SK-N-SH (cell line): ENCODE results near the gene USP47. TPM values are rescaled to one million over a fixed set of nuclear protein-coding genes. Genes with fewer than 3 reads are reported as not detected.

ENCODE experiments used
- CTCF ChIA-PET: fragments of 300-600, 350-600 bp; formaldehyde crosslinking; extraction: SDS; loops from one replicate; lab custom pipeline; 2021; lab: Yijun Ruan, JAX
- POLR2A ChIA-PET: fragments of 350-600 bp; sonication (Branson Sonifier 250); formaldehyde crosslinking; extraction: SDS; loops from one replicate; lab custom pipeline; 2020; ENCODE audit warnings: antibody characterized with exemption, inconsistent platforms; lab: Yijun Ruan, JAX
- DNase-seq: peaks from one replicate; pipeline ENCODE4 v3.0.0; 2012
- H2AFZ ChIP-seq: fragments of 200-600 bp; sonication (generic); 2 replicates; pipeline ENCODE4 v1.8.1; 2016; ENCODE audit warnings: antibody characterized with exemption, mild to moderate bottlenecking, low read depth
- H3F3A ChIP-seq: fragments of 200-600 bp; sonication (generic); replicated peaks from 2 replicates; pipeline ENCODE3; 2016; ENCODE audit warnings: antibody characterized with exemption, mild to moderate bottlenecking; ENCODE audit not compliant: insufficient read depth
- H3K27ac ChIP-seq, 2 experiments: fragments of 200-500 bp in 1 of 2; fragments of 200-600 bp in 1 of 2; sonication (Bioruptor generic) in 1 of 2; sonication (generic), shearing (Covaris generic) in 1 of 2; 2 replicates each; pipeline versions ENCODE4 v1.5.1 to v1.6.1; 2014 to 2016; ENCODE audit warnings: low read depth in 2 of 2, inconsistent platforms in 1 of 2, low read length in 1 of 2, mild to moderate bottlenecking in 1 of 2, mixed read lengths in 1 of 2
- H3K27me3 ChIP-seq: fragments of 200-600 bp; sonication (generic), shearing (Covaris generic); 2 replicates; pipeline ENCODE4 v1.6.1; 2016; ENCODE audit warnings: mixed run types; ENCODE audit not compliant: insufficient read depth
- H3K36me3 ChIP-seq, 2 experiments: fragments of 200-500 bp in 1 of 2; fragments of 200-600 bp in 1 of 2; sonication (Bioruptor generic) in 1 of 2; sonication (generic) in 1 of 2; replicated peaks in 1 of 2; 2 replicates each; pipeline versions ENCODE3 to v1.5.1; 2014 to 2016; ENCODE audit warnings: low read length in 1 of 2, mild to moderate bottlenecking in 1 of 2; ENCODE audit not compliant: insufficient read depth in 2 of 2, control insufficient read depth in 1 of 2
- H3K4me1 ChIP-seq, 2 experiments: fragments of 200-500 bp in 1 of 2; fragments of 200-600 bp in 1 of 2; sonication (Bioruptor generic) in 1 of 2; sonication (generic), shearing (Covaris generic) in 1 of 2; 2 replicates each; pipeline versions ENCODE4 v1.5.1 to v1.6.1; 2014 to 2016; ENCODE audit warnings: low read depth in 1 of 2, low read length in 1 of 2, mixed run types in 1 of 2; ENCODE audit not compliant: insufficient read depth in 2 of 2, control insufficient read depth in 1 of 2
- H3K4me2 ChIP-seq: fragments of 200-600 bp; sonication (generic), shearing (Covaris generic); 2 replicates; pipeline ENCODE4 v1.6.1; 2017; ENCODE audit warnings: mixed run types
- H3K4me3 ChIP-seq, 2 experiments: fragments of 200-500 bp in 1 of 2; fragments of 200-600 bp in 1 of 2; sonication (Bioruptor generic) in 1 of 2; sonication (generic), shearing (Covaris generic) in 1 of 2; 2 replicates each; pipeline versions ENCODE4 v1.5.1 to v1.8.1; 2014 to 2016; ENCODE audit warnings: low read depth in 2 of 2, inconsistent platforms in 1 of 2, low read length in 1 of 2, mild to moderate bottlenecking in 1 of 2, mixed read lengths in 1 of 2, moderate library complexity in 1 of 2
- H3K79me2 ChIP-seq: fragments of 200-600 bp; sonication (generic); 2 replicates; pipeline ENCODE4 v1.8.1; 2017; ENCODE audit warnings: mild to moderate bottlenecking; ENCODE audit not compliant: insufficient read depth
- H3K9ac ChIP-seq: fragments of 200-600 bp; sonication (generic); 2 replicates; pipeline ENCODE4 v1.6.1; 2017; ENCODE audit warnings: mixed run types
- H3K9me2 ChIP-seq: fragments of 200-600 bp; sonication (generic); 2 replicates; pipeline ENCODE4 v1.6.1; 2017; ENCODE audit warnings: mixed run types
- H3K9me3 ChIP-seq: fragments of 200-600 bp; sonication (generic); 2 replicates; pipeline ENCODE4 v1.6.1; 2017; ENCODE audit warnings: mixed run types, mild to moderate bottlenecking, moderate library complexity
- H4K20me1 ChIP-seq: fragments of 200-600 bp; sonication (generic); 2 replicates; pipeline ENCODE4 v1.6.1; 2017; ENCODE audit warnings: mild to moderate bottlenecking, mixed run types; ENCODE audit not compliant: insufficient read depth
- CHD2 ChIP-seq: fragments of 150-350 bp; IDR thresholded peaks from 2 replicates; pipeline ENCODE4 v1.6.1; 2018; ENCODE audit warnings: low read length; ENCODE audit not compliant: partially characterized antibody
- ELF1 ChIP-seq: IDR thresholded peaks from 2 replicates; pipeline ENCODE4 v1.4.0; 2012
- EP300 ChIP-seq, 2 experiments: IDR thresholded peaks; 2 replicates each; pipeline versions ENCODE4 v1.4.0 to v1.6.1; 2012; ENCODE audit warnings: borderline replicate concordance in 1 of 2, low read depth in 1 of 2, low read length in 1 of 2
- EZH2phosphoT487 ChIP-seq: fragments of 200-600 bp; sonication (generic); IDR thresholded peaks from 2 replicates; pipeline ENCODE4 v1.6.1; 2017; ENCODE audit warnings: low read depth, mixed run types, mild to moderate bottlenecking, antibody characterized with exemption, moderate library complexity, borderline replicate concordance
- FOSL2 ChIP-seq: IDR thresholded peaks from 2 replicates; pipeline ENCODE4 v1.4.0; 2012; ENCODE audit warnings: low read depth, mild to moderate bottlenecking, moderate library complexity, borderline replicate concordance
- GABPA ChIP-seq: IDR thresholded peaks from 2 replicates; pipeline ENCODE4 v1.4.0; 2012; ENCODE audit warnings: low read depth, mild to moderate bottlenecking
- MAX ChIP-seq: IDR thresholded peaks from 2 replicates; pipeline ENCODE4 v1.4.0; 2012; ENCODE audit warnings: low read depth
- MXI1 ChIP-seq: IDR thresholded peaks from 2 replicates; pipeline ENCODE4 v1.6.1; 2012; ENCODE audit warnings: mild to moderate bottlenecking, low read depth, low read length, improper control_type of control experiment
- NRF1 ChIP-seq: IDR thresholded peaks from 2 replicates; pipeline ENCODE4 v1.6.1; 2012; ENCODE audit warnings: low read depth, mild to moderate bottlenecking, low read length
- PBX3 ChIP-seq: IDR thresholded peaks from 2 replicates; pipeline ENCODE4; 2012
- REST ChIP-seq: IDR thresholded peaks from 2 replicates; pipeline ENCODE4 v1.6.1; 2012; ENCODE audit warnings: mild to moderate bottlenecking, low read depth, low read length, moderate library complexity
- RFX5 ChIP-seq: IDR thresholded peaks from 2 replicates; pipeline ENCODE4 v1.6.1; 2012; ENCODE audit warnings: mild to moderate bottlenecking, improper control_type of control experiment, low read length
- RXRA ChIP-seq: IDR thresholded peaks from 2 replicates; pipeline ENCODE4 v1.4.0; 2012; ENCODE audit warnings: low read depth, mild to moderate bottlenecking, borderline replicate concordance
- SMC3 ChIP-seq: IDR thresholded peaks from 2 replicates; pipeline ENCODE4 v1.6.1; 2012; ENCODE audit warnings: low read depth, low read length, improper control_type of control experiment
- TCF12 ChIP-seq: IDR thresholded peaks from 2 replicates; pipeline ENCODE4 v1.4.0; 2012
- ZBTB33 ChIP-seq: IDR thresholded peaks from 2 replicates; pipeline ENCODE4 v1.4.0; 2012; ENCODE audit warnings: low read depth, borderline replicate concordance
- WGBS: methylation state at CpG from one replicate; pipeline ENCODE4 v1.1.6; 2017; ENCODE audit warnings: low lambda C conversion rate; 5-methylcytosine and 5-hydroxymethylcytosine counted together
- polyA plus RNA-seq, 3 experiments: library from polyadenylated mRNA; depleted of rRNA; stranded (reverse); fragments of >200 nt; gene quantifications; 2 replicates each; pipeline ENCODE4 v1.2.3, GENCODE V29; 2012

USP47 gene
- polyA plus RNA-seq, 1 of the 3 experiments (the other 2 are of a cell fraction): 10.3 TPM

- TF ChIP-seq NRF1 (no peak), TCF12 (no peak), FOSL2 (no peak), REST (no peak), CHD2 (no peak), GABPA (no peak), EZH2phosphoT487 (no peak), SMC3 (no peak), RFX5 (no peak), RXRA (no peak), EP300 (IDR thresholded peaks at IDR 0.05; ENCODE audit: borderline replicate concordance in 1 of 2, low read depth in 1 of 2, low read length in 1 of 2) (no peak), MXI1 (no peak), PBX3 (no peak), ELF1 (no peak), ZBTB33 (no peak), MAX (no peak)
- TF ChIP-seq, all 33 proteins: peak for 0
- H2AFZ ChIP-seq: no peak overlapping the region
- peaks cover 7 to 28% of the 10 kb centered on the region in 2 experiments for H3K36me3 ChIP-seq
- H3K9me3 ChIP-seq: peaks cover 24% of the 10 kb centered on the region
- no peak for DNase-seq
- CTCF ChIA-PET: interaction anchor here (0.9 to 1.0 kb wide), 2 partner anchors 14 to 15 kb away, joined by 3 read pairs; no protein-coding TSS in a partner anchor
- H3K79me2 ChIP-seq: peaks cover 100% of the 10 kb centered on the region
- no peak overlapping the region for H3K4me3 ChIP-seq
- POLR2A ChIA-PET: no interaction called here
- H4K20me1 ChIP-seq: peaks cover 35% of the 10 kb centered on the region
- 100% methylated on average over 1 of the region's 1 CpG for WGBS
- no peak overlapping the region for H3K4me2 ChIP-seq
- H3K9me2 ChIP-seq: no peaks in the 10 kb centered on the region
- no peaks in the 10 kb centered on the region for H3K27me3 ChIP-seq
- no peaks in the 10 kb centered on the region; a peak in 1 of 4 replicates for H3K4me1 ChIP-seq
- peaks cover 12% of the 10 kb centered on the region for H3F3A ChIP-seq
- no peak overlapping the region for H3K27ac ChIP-seq
- H3K9ac ChIP-seq: no peak overlapping the region
Measured at GRCh38 chr11:11864803-11865202, 23.0 kb downstream of the USP47 start.
